ENCODE results near the gene RAB11FIP4.

The RAB11FIP4 gene

GRCh38 chr17:31366088-31366487 is 25.4 kb upstream of the RAB11FIP4 start:
- H3K4me3 ChIP-seq (ENCODE audit: low read depth, low read length) = no peak overlapping the region
- no peak for DNase-seq (ENCODE audit: low read depth)
- TF ChIP-seq, protein P1, sequence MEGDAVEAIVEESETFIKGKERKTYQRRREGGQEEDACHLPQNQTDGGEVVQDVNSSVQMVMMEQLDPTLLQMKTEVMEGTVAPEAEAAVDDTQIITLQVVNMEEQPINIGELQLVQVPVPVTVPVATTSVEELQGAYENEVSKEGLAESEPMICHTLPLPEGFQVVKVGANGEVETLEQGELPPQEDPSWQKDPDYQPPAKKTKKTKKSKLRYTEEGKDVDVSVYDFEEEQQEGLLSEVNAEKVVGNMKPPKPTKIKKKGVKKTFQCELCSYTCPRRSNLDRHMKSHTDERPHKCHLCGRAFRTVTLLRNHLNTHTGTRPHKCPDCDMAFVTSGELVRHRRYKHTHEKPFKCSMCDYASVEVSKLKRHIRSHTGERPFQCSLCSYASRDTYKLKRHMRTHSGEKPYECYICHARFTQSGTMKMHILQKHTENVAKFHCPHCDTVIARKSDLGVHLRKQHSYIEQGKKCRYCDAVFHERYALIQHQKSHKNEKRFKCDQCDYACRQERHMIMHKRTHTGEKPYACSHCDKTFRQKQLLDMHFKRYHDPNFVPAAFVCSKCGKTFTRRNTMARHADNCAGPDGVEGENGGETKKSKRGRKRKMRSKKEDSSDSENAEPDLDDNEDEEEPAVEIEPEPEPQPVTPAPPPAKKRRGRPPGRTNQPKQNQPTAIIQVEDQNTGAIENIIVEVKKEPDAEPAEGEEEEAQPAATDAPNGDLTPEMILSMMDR (IDR thresholded peaks at IDR 0.05; ENCODE audit: low read depth, low read length, missing control alignments) = no peak

DNA sequence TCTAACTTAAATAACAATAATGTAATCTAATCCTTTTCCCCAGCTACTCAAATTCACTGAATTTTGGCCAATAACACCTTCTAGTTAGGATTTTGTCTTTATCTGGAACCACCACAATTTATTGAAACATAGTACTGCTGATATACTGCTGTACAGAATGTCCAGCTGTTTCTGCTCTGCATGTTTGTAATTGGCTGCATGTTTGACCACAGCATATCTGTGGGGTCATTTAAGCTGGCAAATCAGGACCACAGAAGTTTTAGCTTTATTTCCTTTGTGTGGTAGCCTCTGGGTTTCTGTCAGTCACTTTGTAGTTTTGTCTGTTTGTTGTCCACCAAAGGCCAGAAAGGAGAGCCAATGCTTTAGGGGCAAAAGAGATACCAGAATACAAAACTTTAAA is 22.2 kb upstream of the RAB11FIP4 start:
- DNase-seq (ENCODE audit: low read depth) = no peak
- TF ChIP-seq, protein P1 (IDR thresholded peaks at IDR 0.05; ENCODE audit: low read depth, low read length, missing control alignments) = no peak
- H3K4me3 ChIP-seq (ENCODE audit: low read depth, low read length) = no peak overlapping the region

DNA sequence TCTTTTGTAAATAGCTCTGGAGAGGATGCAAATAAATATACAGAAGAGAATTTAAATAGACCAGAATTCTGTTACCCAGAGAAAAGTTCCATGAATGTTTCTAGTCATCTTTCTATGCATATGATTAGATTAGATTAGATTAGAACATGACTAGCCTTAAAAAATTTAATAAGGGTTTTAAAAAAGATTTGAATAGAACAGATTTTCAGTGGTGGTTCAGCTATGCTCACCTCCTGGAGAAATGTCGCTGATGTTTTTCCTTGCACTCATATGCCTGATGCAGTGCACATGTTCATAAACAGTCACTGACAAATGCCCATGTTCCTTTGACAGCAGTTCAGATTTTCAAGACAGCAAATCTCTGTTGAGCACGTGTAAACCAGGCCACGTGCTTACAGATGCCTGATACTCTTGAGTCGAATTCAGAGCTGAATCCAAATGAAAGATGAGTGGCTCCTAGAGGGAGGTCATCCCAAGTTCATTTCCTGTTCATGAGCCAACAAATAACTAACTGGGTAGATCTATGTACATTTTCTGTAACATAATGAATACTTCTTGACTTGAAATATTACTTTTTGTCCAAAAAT is 19.9 kb upstream of the RAB11FIP4 start:
- peak; percentile 16 for DNase-seq (ENCODE audit: low read depth)
- TF ChIP-seq, protein P1 (IDR thresholded peaks at IDR 0.05; ENCODE audit: low read depth, low read length, missing control alignments) = no peak
- H3K4me3 ChIP-seq (ENCODE audit: low read depth, low read length) = no peak overlapping the region

GRCh38 chr17:31373150-31374093 is 18.1 kb upstream of the RAB11FIP4 start:
- TF ChIP-seq, protein P1 (IDR thresholded peaks at IDR 0.05; ENCODE audit: low read depth, low read length, missing control alignments) = peak; percentile 69
- H3K4me3 ChIP-seq (ENCODE audit: low read depth, low read length) = no peak overlapping the region
- DNase-seq (ENCODE audit: low read depth) = peak; percentile 40

- DNase-seq (ENCODE audit: low read depth) = no peak
- no peak overlapping the region for H3K4me3 ChIP-seq (ENCODE audit: low read depth, low read length)
- TF ChIP-seq, protein P1 (IDR thresholded peaks at IDR 0.05; ENCODE audit: low read depth, low read length, missing control alignments) = no peak
Measured at GRCh38 chr17:31374094-31374447, 17.4 kb upstream of the RAB11FIP4 start.

DNA sequence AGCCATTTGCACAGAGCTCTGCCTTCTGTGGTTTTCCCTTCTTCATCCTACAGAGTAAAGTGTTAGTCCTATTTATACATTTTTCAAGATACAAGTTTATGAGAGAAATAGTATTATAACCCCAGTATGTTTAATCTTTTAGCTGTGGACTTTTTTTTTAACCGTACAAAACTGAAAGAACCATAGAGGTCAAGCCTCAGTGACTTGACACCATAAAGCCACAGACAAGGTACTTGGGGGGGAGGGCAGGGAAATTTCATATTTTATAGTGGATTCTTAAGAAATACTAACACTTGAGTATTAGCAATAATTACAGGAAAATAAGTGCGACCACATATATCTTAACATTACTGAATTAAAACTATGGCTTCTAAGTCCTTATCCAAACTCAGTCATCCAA is 17.0 kb upstream of the RAB11FIP4 start:
- TF ChIP-seq, protein P1 (IDR thresholded peaks at IDR 0.05; ENCODE audit: low read depth, low read length, missing control alignments) = no peak
- no peak for DNase-seq (ENCODE audit: low read depth)
- no peak overlapping the region for H3K4me3 ChIP-seq (ENCODE audit: low read depth, low read length)
